GM21576 (cell line): ENCODE results near the gene TBX1.

Experiments used
- ATAC-seq: cut with Tn5 transposase; IDR thresholded peaks from one replicate; pipeline ENCODE4 v1.9.1; 2021; ENCODE audit warnings: mild to moderate bottlenecking, moderate library complexity; ENCODE audit not compliant: unreplicated experiment

Gene TBX1

GRCh38 chr22:19737846-19738663 lies 22.5 kb upstream of the TBX1 start:
- no peak for ATAC-seq

DNA sequence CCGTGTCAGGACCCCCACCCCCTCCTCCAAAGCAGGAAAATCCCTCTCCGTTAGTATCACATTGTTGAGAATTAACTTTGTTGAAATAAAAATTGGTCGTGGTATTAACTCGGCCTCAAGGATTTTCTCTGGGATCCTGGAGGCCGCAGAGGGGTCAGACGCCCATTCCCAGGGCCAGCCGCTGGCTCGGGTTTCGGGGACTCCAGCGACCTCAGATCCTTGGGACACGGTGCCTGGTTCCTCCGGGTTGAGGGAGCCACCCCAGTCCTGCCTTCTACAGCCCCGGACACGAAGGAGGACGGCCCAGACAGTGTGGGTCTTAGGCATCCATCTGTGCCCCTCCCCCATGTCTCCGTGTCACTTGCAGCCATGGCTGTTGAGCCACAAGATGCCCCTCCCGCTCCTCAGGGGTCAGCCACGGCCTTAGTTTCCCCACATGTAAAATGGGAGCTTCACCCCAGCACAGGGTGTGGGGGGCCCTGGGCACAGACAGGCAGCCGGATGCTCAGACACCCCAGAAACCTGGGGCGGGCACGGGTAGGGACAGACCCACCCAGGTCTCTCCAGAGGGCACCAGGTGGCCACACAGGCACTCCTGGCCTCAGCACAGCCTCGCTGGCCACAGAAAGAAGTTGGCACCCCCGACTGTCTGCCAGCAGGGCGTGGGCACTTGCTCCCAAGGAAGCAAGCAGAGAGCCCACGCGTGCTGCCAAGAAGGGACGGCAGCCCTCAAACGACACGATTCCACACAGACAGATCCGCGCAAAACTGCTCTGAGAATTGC lies 21.7 kb upstream of the TBX1 start:
- no peak for ATAC-seq

- no peak for ATAC-seq
These were observed 21.1 kb upstream of the TBX1 start for GRCh38 chr22:19739448-19739895.

- no peak for ATAC-seq
These were observed 20.6 kb upstream of the TBX1 start for GRCh38 chr22:19739911-19740449.

DNA sequence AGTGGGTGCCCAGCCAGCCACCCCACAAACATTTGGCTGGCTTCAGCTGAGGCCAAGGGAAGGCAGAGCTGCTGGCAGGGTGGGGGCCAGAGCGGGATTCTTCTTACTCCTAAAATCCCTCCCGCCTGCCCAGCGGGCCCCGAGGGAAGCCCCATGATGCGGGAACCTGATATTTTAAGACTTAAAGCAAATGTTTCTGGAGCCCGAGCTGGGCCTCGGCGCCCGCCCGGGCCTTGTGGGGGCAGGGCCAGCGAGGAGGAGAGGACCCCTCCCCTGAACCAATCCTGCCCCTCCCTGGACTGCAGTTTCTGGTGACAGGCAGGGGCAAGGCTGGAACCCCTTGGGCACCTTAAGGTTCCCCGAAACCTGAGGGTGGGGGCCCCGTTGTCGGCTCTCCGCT lies 20.0 kb upstream of the TBX1 start:
- no peak for ATAC-seq

- no peak for ATAC-seq
These were observed 19.5 kb upstream of the TBX1 start for GRCh38 chr22:19741053-19741452.

- no peak for ATAC-seq
These were observed 18.2 kb upstream of the TBX1 start for GRCh38 chr22:19742160-19743066.

- ATAC-seq: no peak
These were observed 17.5 kb upstream of the TBX1 start for GRCh38 chr22:19743081-19743480.

DNA sequence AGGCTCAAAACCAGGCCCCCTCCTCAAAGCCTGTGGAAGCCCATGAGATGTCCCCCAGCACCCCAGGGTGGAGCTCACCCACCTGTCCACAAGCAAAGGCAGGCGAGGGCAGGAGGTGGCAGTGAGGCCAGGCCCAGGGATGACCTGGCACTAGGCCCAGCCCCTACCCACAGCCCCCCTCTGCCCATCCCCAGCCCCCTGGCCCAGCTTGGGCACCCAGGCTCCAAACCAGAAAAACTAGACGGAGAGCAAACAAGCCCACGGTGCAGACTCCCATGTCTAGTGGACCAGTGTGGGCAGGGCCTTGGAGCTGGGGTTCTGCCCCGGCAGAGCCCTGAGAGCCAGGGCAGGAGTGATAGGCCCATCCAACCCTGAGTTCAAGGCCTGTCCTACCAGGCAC lies 16.9 kb upstream of the TBX1 start:
- ATAC-seq: no peak

- no peak for ATAC-seq
These were observed 16.1 kb upstream of the TBX1 start for GRCh38 chr22:19744350-19745006.

GRCh38 chr22:19745155-19746101 lies 15.2 kb upstream of the TBX1 start:
- ATAC-seq: no peak

DNA sequence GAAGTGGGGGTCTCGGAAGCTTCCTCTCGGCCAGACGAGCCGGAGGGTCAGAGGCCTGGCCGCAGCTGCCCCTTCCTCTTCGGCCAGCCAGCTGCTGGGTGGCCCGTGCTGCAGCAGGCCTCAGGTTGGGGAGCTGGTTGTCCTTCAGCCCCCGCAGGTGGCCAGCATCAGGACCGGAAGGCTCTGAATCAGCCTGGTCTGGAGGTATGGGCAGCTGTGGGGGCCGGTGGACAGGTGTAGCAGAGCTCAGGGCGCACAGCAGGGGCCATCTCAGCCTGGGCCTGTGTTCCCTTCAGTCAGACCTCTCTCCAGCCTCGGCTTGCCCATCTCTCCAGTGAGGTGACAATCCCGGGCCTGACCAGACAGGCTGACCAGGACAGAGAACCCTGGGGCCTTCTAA lies 13.9 kb upstream of the TBX1 start:
- ATAC-seq: no peak

DNA sequence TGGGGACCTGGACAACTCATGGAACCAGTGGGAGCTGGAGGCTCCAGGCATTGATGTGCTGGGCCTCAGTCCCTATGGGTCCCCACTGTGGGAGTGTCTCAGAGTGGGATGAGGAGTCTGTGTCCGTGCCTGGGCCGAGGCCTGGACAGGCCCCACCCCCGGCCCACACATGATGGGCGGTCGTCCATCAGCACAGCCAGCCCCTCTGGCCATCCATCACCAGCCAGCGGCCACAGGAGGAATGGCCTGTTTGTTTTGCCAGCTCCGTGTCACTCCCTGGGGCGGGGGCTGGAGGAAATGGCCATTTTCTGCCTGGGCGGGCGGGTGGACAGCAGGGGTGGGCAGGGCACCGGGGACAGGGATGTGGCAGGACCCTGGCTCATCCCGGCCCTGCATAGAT lies 13.0 kb upstream of the TBX1 start:
- ATAC-seq: no peak

DNA sequence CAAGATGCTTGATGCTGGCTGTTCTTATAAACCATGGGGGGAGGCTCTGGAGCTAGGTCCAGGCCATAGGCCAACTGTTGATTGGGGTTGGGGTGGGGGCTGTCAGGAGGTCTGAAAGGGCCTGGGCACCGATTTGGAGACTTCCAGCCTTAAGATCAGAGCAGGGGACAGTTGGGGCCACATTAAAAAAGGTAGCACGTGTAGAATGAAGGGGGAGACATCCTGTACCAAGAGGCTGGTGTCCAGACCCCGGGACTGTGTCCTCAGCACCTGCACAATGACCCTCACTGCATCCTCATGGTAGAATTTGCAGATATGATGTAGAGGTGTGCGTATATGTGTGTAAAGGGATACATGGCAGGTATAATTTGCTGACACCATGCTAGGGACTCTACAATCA lies 12.4 kb upstream of the TBX1 start:
- ATAC-seq: no peak

GRCh38 chr22:19748991-19749664 lies 11.4 kb upstream of the TBX1 start:
- ATAC-seq: no peak

- ATAC-seq: no peak
These were observed 10.7 kb upstream of the TBX1 start for GRCh38 chr22:19749876-19750275.

DNA sequence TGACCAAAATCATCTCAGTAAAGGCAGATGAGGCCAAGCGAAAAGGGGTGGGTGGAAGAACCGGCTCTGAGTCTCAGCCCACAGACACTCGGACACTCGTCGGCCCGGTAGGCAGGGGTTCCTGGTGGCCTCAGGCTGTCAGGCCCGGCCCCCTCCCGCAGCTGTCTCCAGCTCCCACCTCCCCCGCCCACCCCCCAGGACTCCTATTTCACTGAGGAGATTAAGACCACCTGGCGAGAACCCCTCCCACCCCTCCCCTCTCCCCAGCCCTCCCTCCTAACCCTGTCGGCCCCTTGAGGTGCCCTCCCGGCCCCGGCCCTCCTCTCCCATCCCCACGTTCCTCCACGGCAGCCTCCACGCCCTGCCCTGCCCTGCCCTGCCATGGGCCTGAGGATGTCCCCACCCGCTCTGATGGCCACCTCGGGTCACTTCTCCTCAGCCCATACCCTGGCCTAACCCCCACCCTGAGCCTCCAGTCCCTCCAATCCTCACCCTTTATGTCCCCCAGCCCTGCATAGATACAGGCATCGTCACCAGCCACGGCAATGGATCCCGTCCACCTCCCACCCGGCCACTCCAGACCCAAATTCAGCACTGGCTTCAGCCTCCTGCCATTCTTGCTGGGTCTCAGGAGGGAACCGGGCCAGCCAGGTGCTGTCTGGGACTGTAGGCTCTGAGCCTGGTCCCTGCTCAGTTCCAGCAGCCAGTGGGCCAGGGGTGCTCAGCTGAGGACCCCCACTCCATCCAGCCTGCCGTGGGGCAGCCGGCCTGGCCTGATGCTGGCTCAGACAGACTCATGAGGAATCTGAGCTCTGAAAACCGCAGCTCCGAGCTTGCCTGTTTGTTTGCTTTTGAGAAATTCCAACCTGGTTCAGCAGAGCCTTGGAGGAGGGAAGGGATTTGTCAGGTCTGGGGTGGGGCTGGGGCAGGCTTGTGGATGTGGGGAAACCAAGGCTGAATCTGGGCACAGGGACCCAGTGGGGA lies 9.8 kb upstream of the TBX1 start:
- no peak for ATAC-seq
